ENCODE results near the gene LHX4.

- TF ChIP-seq SUZ12 (IDR thresholded peaks at IDR 0.05; ENCODE audit: unreplicated experiment) (no peak), MAX (IDR thresholded peaks at IDR 0.05; ENCODE audit: low read depth, low read length) (no peak), EP300 (IDR thresholded peaks at IDR 0.05; ENCODE audit: borderline replicate concordance in 1 of 2, control insufficient read depth in 1 of 2, low read depth in 2 of 2, low read length in 2 of 2) (no peak), TCF7 (IDR thresholded peaks at IDR 0.05; ENCODE audit: borderline replicate concordance) (no peak), LARP7 (IDR thresholded peaks at IDR 0.05) (no peak), EZH2 (IDR thresholded peaks at IDR 0.05; ENCODE audit: borderline replicate concordance, control insufficient read depth, low read depth, low read length) (no peak), ZBTB33 (IDR thresholded peaks at IDR 0.05) (no peak), JUND (IDR thresholded peaks at IDR 0.05; ENCODE audit: low read depth, low read length) (no peak)
- TF ChIP-seq, protein P1, sequence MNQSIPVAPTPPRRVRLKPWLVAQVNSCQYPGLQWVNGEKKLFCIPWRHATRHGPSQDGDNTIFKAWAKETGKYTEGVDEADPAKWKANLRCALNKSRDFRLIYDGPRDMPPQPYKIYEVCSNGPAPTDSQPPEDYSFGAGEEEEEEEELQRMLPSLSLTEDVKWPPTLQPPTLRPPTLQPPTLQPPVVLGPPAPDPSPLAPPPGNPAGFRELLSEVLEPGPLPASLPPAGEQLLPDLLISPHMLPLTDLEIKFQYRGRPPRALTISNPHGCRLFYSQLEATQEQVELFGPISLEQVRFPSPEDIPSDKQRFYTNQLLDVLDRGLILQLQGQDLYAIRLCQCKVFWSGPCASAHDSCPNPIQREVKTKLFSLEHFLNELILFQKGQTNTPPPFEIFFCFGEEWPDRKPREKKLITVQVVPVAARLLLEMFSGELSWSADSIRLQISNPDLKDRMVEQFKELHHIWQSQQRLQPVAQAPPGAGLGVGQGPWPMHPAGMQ (IDR thresholded peaks at IDR 0.05; ENCODE audit: borderline replicate concordance) = no peak
Observed at GRCh38 chr1:180210008-180210620, 19.9 kb upstream of the LHX4 start.
